Stimulated activated CD4-positive, alpha-beta T cell treated with anti-CD3 and anti-CD28 coated beads, TNF-alpha, amount 100 ng/mL, for 4 hours (primary cell): Measurements from ENCODE around the gene SERPINI2.

ENCODE experiments used
- DNase-seq, 3 experiments: peaks; one replicate each; pipeline ENCODE4 v3.0.0-alpha.2; 2020; ENCODE audit warnings: low read depth in 3 of 3

SERPINI2 gene

GRCh38 chr3:167473863-167474262, at the start of gene SERPINI2:
TSS of gene SERPINI2 (minus strand) at chr3:167474042. CDS start at chr3:167471834, 2,208 bp downstream.
- no peak for DNase-seq

- no peak for DNase-seq
Measured at GRCh38 chr3:167521006-167521355, 47.1 kb upstream of the SERPINI2 start.

- no peak for DNase-seq
Measured at GRCh38 chr3:167520266-167521005, 46.6 kb upstream of the SERPINI2 start.

- no peak for DNase-seq
Measured at GRCh38 chr3:167507954-167508353, 34.1 kb upstream of the SERPINI2 start.

GRCh38 chr3:167502401-167502800, 28.6 kb upstream of the SERPINI2 start:
- DNase-seq: no peak

- DNase-seq: no peak
Measured at GRCh38 chr3:167501941-167502340, 28.1 kb upstream of the SERPINI2 start.

GRCh38 chr3:167497903-167498302, 24.1 kb upstream of the SERPINI2 start:
- DNase-seq: no peak

- no peak for DNase-seq
Measured at GRCh38 chr3:167493244-167493643, 19.4 kb upstream of the SERPINI2 start.

GRCh38 chr3:167491621-167492020, 17.8 kb upstream of the SERPINI2 start:
- DNase-seq: no peak

GRCh38 chr3:167489571-167489970, 15.7 kb upstream of the SERPINI2 start:
- no peak for DNase-seq

GRCh38 chr3:167487556-167487955, 13.7 kb upstream of the SERPINI2 start:
- DNase-seq: no peak

GRCh38 chr3:167484551-167484950, 10.7 kb upstream of the SERPINI2 start:
- DNase-seq: no peak

GRCh38 chr3:167483708-167484475, 10.1 kb upstream of the SERPINI2 start:
- no peak for DNase-seq

GRCh38 chr3:167481164-167481563, 7.3 kb upstream of the SERPINI2 start:
- DNase-seq: no peak

GRCh38 chr3:167480748-167481147, 6.9 kb upstream of the SERPINI2 start:
- no peak for DNase-seq

- DNase-seq: no peak
Measured at GRCh38 chr3:167469381-167469780, 4.5 kb downstream of the SERPINI2 start.

GRCh38 chr3:167467848-167468611, 5.8 kb downstream of the SERPINI2 start:
- no peak for DNase-seq

- no peak for DNase-seq
Measured at GRCh38 chr3:167466966-167467365, 6.9 kb downstream of the SERPINI2 start.

- no peak for DNase-seq
Measured at GRCh38 chr3:167456157-167456799, 17.6 kb downstream of the SERPINI2 start.

- DNase-seq: no peak
Measured at GRCh38 chr3:167453815-167454214, 20.0 kb downstream of the SERPINI2 start.

GRCh38 chr3:167451282-167451681, 22.6 kb downstream of the SERPINI2 start:
- DNase-seq: no peak

- no peak for DNase-seq
Measured at GRCh38 chr3:167450675-167451074, 23.2 kb downstream of the SERPINI2 start.
